ENCODE results near the gene LASP1.

DNA sequence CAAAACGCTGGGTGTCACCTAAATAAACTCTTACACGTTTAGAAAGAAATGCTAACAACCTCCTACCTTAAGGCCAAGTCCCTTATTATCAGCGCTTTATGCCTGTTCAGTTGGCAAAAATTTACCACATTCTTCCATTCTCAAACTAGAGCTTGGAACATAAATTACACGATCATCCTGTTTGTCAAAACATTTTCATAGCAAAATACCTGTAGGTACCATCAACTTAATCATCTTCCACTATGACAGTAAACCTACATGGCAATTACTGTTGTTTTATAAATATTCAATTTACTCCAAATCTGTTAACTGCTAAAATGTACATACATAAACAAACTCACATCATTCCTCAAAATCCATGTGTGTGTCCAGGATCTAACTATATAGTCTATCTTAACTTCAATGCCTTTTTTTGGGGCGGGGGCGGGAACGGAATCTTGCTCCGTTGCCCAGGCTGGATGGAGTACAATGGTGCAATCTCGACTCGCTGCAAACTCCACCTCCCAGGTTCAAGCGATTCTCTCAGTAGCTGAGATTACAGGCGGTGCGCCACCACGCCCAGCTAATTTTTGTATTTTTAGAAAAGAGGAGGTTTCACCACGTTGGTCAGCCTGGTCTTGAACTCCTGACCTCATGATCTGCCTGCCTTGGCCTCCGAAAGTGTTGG is 20.8 kb upstream of the LASP1 start:
- no peak for TF ChIP-seq RCOR1 (IDR thresholded peaks at IDR 0.05; ENCODE audit: insufficient replicate concordance, low read length)
- TF ChIP-seq, protein P1, sequence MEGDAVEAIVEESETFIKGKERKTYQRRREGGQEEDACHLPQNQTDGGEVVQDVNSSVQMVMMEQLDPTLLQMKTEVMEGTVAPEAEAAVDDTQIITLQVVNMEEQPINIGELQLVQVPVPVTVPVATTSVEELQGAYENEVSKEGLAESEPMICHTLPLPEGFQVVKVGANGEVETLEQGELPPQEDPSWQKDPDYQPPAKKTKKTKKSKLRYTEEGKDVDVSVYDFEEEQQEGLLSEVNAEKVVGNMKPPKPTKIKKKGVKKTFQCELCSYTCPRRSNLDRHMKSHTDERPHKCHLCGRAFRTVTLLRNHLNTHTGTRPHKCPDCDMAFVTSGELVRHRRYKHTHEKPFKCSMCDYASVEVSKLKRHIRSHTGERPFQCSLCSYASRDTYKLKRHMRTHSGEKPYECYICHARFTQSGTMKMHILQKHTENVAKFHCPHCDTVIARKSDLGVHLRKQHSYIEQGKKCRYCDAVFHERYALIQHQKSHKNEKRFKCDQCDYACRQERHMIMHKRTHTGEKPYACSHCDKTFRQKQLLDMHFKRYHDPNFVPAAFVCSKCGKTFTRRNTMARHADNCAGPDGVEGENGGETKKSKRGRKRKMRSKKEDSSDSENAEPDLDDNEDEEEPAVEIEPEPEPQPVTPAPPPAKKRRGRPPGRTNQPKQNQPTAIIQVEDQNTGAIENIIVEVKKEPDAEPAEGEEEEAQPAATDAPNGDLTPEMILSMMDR (conservative IDR thresholded peaks at IDR 0.05; ENCODE audit: low read depth, low read length): no peak

All from IMR-90 (cell line).